GM15510 (cell line): ENCODE data around the gene TMEM182.

Experiments used
- POLR2A ChIP-seq: IDR thresholded peaks from 3 replicates; pipeline ENCODE4 v1.6.1; 2011; ENCODE audit warnings: borderline replicate concordance; ENCODE audit not compliant: insufficient read length; ENCODE audit errors: extremely low read depth

The TMEM182 gene, protein sequence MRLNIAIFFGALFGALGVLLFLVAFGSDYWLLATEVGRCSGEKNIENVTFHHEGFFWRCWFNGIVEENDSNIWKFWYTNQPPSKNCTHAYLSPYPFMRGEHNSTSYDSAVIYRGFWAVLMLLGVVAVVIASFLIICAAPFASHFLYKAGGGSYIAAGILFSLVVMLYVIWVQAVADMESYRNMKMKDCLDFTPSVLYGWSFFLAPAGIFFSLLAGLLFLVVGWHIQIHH

DNA sequence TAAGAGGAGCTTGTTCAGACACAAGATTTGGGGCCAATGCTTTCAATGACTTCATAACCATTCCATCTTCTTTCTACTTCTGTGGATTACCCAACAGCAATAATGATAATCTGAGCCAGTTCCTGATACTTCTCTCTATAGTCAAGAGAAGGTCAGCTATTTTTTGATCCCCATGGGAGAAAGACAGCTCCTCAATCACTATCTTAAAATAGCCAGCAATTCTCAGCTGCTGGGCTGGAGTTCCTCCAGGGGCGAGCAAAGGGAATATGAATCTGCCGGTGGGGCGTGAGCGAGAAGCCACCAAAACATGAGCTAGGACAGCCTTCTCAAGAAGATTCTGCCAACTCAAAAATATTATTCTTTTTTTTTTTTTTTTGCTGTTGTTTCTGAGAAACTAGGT, at the start of gene TMEM182:
Gene TMEM182 (plus strand): TSS at position 269 of the 400 bp plus-strand sequence. CDS start 187 bp downstream, outside the sequence.
- no peak for TF ChIP-seq POLR2A

- TF ChIP-seq POLR2A = no peak
Observed at GRCh38 chr2:102717308-102718018, 44.4 kb upstream of the TMEM182 start.

- TF ChIP-seq POLR2A = no peak
Observed at GRCh38 chr2:102718387-102719316, 43.2 kb upstream of the TMEM182 start.

GRCh38 chr2:102724016-102724490, 37.8 kb upstream of the TMEM182 start:
- no peak for TF ChIP-seq POLR2A

- TF ChIP-seq POLR2A = no peak
Observed at GRCh38 chr2:102724553-102724952, 37.3 kb upstream of the TMEM182 start.

DNA sequence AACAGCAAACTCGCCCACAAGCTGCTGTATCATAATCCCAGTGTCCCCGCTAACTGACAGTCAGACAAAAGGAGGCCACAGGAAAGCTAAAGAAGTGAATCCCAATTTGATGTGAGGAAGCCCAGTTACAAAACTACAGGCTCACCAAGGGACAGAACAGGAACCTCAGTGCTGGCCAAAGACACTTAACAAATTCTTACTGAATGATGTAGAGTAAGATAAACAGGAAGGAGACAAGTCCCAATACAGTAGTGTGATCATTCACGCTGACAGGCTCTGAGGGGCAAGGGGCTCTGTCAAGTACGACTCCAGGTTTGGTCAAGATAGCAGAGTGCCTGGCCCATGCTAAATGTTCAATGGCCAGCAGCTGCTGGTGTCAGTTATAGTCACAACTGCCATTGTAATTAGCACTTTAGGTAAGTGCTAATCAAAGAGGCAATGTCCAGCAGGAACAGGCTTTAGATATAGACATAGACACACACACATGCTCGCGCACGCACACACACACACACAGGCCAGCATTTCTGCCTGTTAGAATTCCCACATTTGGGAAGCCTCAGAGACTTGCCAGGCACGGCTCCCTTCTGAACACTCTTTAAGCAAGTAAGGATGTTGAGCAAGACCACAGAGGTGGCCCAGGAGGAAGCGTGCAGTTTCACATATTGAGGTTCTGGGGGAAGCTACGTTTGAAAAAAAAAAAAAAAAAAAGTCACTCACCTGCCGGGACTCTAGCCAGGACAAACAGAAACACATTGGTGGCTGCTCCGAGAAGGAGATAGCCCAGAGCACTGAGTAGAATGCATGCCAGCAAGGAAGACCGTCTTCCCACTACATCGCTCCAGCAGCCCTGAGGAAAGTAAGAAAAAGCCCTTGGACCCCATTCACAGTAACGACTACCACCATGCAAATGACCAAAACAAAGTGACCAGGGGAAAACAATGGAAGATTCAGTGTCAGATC, 35.4 kb upstream of the TMEM182 start:
- no peak for TF ChIP-seq POLR2A

DNA sequence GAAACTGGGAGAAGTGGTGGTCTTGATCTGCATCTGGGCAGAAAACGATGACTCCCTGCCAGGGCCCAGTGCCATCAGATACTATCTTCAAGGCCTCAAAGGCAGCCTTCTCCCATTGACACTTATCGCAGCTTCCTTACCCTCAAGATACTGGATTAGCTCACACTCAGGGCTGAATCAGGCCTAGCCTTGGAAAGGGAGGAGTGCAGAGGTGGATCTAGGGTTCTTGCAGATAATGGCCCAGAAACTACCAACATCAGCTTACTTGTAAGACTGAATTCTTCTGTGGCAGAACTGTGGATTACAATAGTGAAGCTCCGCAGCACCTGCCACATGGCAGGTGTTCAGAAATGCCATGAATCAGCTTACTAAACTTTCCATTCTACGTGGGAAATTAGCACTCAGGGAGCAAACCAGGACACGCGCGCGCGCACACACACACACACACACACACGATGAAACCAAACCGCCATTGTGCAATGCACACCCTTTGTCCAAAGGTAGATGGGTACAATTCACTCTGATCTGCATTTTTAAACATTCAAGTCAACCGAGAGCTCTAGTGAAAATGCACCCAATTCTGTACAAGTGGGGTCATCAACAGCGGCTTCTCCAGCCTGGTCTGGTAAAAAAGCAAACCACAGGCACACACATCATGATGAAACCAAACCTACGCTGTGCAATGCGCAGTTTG, 26.3 kb upstream of the TMEM182 start:
- no peak for TF ChIP-seq POLR2A

DNA sequence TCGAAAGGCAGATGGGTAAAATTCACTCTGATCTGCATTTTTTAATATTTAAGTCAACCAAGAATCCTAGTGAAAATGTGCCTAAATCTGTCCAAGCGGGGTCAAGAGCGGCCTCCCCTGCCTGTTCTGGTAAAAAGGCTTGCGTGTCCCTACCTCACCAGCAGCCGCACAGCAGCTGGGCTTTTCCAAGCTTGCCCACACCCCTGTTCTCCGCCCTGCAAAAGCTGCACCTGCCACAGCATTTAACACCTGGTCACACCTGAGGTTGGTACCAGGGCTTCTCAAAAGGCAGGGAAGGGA, 25.8 kb upstream of the TMEM182 start:
- no peak for TF ChIP-seq POLR2A

- peak; percentile 94 for TF ChIP-seq POLR2A
Observed at GRCh38 chr2:102736410-102737409, 25.1 kb upstream of the TMEM182 start.

DNA sequence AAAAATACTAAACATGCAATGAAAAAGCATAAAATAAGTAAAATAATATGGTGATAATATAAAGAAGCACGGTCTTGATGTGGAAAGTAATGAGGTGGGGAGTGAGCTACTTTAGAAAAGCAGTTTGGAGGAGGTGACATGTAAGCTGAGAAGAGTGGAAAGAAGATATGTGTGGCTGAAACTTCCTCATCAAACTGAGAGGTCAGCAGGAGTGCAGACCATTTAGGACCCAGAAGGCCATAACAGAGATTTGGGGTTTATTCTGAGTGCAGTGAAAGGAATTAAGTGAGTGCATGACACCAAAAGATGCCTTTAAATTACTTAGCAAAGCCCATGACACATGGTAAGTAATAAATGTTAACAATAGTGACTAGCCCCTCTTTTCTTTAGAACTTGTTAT, 24.4 kb upstream of the TMEM182 start:
- TF ChIP-seq POLR2A = no peak

DNA sequence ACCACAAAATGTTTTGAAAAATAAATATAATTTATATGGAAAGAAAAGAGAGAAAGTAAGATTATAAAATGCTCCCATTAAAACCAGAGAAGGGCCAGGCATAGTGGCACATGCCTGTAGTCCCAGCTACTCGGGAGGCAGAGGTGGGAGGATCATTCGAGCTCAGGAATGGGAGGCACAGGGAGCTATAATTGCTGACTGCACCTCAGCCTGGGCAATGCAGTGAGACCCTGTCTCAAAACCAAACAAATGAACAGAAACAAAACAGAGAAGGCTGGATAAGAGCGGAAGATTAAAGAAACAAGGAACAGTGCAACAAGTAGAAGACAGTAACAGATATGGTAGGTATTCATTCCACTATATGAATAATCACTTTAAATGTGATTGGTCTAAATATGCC, 18.6 kb upstream of the TMEM182 start:
- TF ChIP-seq POLR2A = no peak

GRCh38 chr2:102748107-102748506, 13.7 kb upstream of the TMEM182 start:
- no peak for TF ChIP-seq POLR2A
